Activated CD4-positive, alpha-beta T cell treated with anti-CD3 and anti-CD28 coated beads for 24 hours (primary cell): Measurements from ENCODE around the gene RYR3.

Experiments used
- DNase-seq, 2 donors: peaks; one replicate each; pipeline ENCODE4 v3.0.0-alpha.2; 2020; ENCODE audit warnings: low read depth in 2 of 2

RYR3 gene

DNA sequence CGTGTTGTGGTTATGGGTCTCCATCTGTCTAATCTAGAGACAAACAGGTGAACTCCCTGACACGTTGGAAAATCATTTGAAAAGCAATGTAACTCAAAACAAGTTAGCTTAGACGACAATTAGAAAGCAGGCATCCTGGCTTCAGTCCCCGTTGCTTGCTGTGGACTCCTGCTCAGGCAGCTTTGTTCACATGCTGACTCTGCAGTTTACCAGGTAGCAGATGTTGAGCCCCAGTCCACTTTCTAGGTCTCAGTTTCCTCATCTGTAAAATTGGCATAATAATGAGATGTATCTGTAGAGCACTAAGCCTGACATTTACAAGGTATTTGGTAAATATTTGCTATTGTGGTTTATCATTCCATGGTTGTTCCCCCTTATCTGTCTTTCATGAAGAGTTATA is 330.3 kb downstream of the RYR3 start:
- no peak for DNase-seq

DNA sequence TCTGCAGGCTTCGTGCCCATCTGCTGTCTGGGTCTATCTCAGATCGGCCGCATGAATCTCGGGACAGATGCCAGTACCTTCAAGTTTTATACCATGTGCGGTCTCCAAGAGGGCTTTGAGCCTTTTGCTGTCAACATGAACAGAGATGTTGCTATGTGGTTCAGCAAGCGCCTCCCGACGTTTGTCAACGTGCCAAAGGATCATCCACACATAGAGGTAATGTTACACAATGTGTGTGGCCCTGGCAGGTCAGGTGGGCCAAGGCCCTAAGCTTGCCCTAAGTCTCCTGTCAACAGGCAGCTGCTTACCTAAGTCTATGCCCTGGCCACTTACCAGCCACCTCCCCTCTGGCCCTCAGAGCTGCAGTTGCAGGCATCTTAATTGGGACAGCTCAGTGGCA is 333.5 kb downstream of the RYR3 start:
- no peak for DNase-seq

DNA sequence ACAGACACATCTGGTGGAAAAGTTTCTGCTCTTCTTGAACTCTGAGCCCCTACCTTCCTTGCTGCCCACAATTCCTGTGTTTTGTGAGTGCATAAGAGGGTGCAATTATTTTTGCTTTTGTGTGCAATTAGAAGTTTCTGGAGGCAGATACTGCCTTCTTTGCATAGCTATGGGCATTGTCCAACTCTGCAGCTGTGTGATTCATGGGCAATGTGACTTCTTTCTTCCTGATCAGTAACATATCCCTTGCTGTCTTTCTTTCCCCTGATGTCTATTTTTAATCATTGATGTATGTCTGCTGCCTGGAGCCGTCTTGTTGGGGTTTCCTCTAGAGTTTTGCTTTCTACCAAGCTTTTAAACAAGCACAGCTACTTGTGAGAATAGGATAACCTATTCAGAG is 336.0 kb downstream of the RYR3 start:
- no peak for DNase-seq

GRCh38 chr15:33649217-33649933 is 338.6 kb downstream of the RYR3 start:
- DNase-seq: no peak

GRCh38 chr15:33654860-33655259 is 344.1 kb downstream of the RYR3 start:
- DNase-seq: no peak

DNA sequence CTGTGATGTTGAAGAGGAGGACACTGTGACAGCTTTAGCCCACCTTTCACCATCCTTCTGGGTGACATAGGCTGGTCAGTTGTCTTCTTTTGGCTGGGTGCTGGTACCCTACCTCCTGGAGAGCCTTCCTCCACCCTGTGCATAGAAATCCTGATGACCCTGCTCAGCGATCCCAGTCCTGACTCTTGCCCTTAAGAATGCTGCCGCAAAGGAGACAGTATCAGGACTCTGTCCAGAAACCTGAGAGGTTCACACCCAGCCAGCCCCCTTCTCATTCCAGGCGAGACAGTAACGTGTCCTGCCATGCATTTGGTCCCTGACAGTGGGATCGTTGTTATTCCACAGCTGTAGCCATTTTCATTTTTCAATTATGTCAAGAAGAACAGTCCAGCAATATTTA is 344.7 kb downstream of the RYR3 start:
- no peak for DNase-seq

DNA sequence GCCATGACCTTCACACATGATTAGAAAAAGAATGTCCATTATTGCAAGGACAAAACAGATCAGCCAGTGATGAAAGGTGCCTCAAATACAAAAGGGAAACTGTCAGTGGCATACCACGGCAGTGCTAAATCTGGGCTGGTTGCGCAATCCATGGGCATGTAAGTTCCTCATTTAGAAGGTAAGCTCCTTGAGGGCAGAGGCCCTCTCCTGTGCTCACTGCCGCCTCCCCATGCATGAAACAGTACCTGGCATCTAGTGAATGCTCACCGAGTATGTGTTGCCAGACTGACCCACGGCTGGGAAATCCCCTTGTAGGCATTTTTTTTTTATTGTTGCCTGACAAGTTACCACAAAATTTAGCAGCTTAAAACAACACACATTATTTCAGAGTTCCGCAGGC is 345.4 kb downstream of the RYR3 start:
- no peak for DNase-seq

DNA sequence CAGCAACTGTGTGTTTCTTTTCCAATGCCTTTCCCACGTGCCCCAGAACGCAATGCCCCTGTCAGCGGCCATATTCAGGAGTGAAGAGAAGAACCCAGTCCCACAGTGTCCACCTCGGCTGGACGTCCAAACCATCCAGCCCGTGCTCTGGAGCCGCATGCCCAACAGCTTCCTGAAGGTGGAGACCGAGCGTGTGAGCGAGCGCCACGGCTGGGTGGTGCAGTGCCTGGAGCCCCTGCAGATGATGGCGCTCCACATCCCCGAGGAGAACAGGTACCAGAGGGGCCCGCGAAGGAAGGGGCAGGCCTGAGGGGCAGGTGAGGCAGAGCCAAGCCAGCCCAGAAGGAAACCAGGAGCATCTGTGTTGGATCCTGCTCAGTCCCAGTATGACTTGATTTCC is 349.4 kb downstream of the RYR3 start:
- no peak for DNase-seq

GRCh38 chr15:33662014-33662413 is 351.2 kb downstream of the RYR3 start:
- no peak for DNase-seq

DNA sequence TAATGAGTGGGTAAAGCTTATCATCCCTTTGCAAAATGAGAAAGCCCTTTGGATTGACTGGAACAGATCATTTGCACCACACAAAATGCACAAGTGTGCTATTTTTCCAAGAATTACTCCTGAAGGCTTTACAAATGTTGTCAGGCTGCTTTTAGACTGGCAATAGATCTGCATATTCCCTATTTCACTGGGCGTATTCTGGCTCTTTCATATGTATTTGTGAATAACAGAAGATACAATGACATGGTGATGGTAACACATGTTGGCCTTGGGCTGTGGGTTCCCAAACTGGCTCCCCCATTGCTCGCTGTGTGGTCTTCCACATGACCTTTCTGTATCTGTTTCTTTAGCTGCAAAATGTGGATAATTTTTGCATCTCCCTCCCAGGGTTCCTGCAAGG is 354.2 kb downstream of the RYR3 start:
- no peak for DNase-seq

DNA sequence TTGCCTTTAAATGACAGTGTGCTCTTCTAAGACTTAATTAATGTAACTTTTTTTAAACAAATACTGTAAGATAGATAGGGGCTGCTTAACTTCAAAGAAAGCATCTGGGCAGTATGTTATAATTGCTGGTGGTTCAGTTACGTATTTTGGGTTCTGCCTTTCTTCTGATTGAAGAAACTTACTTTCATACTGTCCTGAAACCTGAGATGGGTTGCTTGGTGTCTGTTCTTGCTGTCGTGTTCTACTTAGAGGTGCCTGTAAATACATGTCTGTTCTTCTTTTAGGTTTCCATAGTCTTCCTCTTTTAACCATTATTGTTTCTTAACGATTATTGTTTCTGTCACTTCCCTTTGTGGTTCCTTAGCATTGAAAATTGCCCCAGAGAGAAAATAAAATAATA is 359.8 kb downstream of the RYR3 start:
- DNase-seq: no peak

GRCh38 chr15:33671456-33671855 is 360.7 kb downstream of the RYR3 start:
- DNase-seq: no peak

- no peak for DNase-seq
Observed at GRCh38 chr15:33675246-33675645, 364.5 kb downstream of the RYR3 start.

GRCh38 chr15:33677238-33677830 is 366.6 kb downstream of the RYR3 start:
- no peak for DNase-seq

DNA sequence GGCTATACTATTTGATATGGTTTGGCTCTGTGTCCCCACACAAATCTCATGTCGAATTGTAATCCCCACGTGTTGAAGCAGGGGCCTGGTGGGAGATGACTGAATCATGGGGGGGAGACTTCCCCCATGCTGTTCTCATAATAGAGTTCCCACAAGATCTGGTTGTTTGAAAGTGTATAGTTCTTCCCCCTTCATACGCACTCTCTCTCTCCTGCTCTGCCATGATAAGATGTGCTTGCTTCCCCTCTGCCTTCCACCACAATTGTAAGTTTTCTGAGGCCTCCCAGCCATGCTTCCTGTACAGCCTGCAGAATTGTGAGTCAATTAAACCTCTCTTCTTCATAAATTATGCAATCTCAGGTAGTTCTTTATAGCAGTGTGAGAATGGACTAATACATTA is 367.4 kb downstream of the RYR3 start:
- DNase-seq: no peak

DNA sequence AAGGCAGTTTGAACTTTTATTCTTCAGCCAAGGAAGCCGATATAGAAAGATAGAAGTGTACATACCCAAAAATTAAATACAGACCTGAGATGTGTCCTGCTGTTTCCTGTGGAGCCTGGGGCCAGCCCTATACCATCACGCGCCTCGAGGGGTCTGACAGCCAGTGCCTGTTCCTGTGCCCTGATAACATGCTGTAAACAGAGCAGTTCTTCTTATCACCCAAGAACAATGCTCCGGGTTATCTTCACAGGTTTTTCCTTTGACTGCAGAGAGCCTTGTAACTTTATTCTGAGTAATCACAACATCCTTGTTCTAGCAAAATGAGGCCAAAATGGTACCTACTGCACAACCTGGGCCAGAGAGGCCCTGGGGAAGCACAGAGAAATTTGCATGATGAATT is 367.8 kb downstream of the RYR3 start:
- DNase-seq: no peak

DNA sequence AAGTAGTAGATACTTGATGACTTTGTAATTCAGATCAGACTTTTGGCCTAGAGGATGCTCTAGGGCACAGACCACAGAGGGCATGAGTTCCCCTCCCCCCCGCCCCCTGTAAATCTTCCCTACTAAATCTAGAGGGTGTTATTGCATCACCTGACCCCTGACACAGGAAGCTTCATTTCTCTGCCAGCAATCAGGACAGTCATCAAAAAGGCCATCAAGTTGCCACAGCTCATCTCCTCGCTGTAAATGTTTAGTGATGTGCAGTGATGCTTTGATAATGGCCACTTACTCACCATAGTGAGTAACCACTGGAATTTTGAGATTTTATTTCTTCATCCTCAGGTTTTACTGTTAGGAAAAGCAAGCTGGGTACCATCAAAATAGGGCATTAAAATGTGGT is 368.3 kb downstream of the RYR3 start:
- no peak for DNase-seq

DNA sequence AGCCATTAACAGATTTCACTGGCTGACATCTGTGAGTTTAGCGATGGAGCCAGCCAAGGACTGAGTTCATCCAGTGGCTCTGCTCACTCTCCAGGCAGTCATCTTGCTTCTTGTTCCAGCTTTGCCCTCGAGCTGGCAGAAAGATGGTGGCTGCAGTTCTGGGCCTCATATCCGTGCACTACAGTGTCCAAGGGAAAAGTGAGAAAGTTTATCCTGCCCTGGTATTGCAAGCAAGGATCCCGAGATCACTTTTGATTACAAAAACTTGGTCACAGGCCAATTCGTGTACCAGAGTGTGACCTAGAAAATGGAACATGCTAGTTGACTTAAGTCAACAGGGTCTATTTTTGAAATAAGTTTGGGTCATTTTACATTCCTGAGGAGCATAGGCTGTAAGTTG is 369.6 kb downstream of the RYR3 start:
- no peak for DNase-seq

DNA sequence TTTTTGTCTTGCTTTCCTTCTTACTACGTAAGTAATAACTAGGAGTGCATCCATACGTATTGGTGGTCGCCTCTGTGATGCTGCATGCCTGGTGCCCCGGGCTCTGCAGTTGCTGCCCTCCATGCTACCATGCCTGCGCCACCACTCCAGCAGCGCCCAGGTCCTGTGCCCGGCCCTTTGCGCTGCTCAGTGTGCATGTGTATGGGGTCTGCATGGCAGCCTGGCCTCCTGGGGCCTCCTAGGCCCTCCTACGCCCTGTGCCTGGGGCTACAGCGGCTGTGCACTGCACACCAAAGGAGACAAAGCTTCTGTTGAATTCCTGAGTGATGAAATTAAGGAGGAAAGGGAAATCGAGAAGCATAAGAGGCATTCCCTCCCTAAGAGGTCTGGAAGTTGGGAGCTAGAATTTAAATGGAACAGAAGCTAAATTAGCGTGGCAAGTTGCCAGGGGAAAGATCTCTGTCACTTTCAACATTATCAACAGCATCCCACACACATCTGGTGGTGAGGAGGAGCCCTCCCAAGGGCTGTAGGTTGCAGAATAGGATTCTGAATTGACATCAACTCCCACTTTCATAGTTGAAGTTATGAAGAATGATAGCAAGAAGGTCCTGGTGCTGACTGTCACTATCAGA is 382.5 kb downstream of the RYR3 start:
- DNase-seq: no peak

GRCh38 chr15:33698126-33698525 is 387.4 kb downstream of the RYR3 start:
- no peak for DNase-seq

DNA sequence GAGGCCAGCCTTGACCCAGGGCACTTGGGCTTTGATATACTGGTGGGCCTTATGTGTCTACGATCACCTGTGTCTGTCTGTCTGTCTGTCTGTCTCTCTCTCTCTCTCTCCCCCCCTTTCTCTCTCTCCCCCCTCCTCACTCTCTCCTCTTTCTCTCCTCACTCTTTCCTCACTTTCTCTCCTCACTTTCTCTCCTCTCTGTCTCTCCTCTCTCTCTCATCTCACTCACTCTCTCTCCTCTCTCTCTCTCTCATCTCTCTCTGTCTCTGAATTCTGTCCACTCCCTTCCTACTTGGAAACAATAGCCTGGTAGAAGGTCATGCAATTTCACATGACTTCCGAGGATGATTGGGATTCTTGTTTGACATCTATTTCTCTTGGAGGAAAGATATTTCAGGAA is 388.4 kb downstream of the RYR3 start:
- DNase-seq: no peak

GRCh38 chr15:33699691-33700447 is 389.1 kb downstream of the RYR3 start:
- no peak for DNase-seq
